IMR-90 (cell line): ENCODE data around the gene KLF11. TPM values are rescaled to one million over a fixed set of nuclear protein-coding genes. Genes with fewer than 3 reads are reported as not detected.
A peak's percentile ranks its signal among the peaks of the same experiment; 100 is the strongest.

Source experiments
- ATAC-seq: fragments of 200-7000 bp; cut with Tn5 transposase; 2 replicates; pipeline ENCODE4 v1.9.1; 2020; ENCODE audit warnings: low read depth, mild to moderate bottlenecking, moderate library complexity
- BruUV-seq: library from RNA; stranded (reverse); fragments of 400-500 nt; replicated peaks from 2 replicates; lab custom pipeline; 2021; lab: Mats Ljungman, UMichigan
- CTCF ChIA-PET: fragments of 300-600 bp; formaldehyde crosslinking; extraction: SDS; loops from one replicate; lab custom pipeline; 2021; ENCODE audit warnings: antibody characterized with exemption; lab: Yijun Ruan, JAX
- POLR2A ChIA-PET: fragments of 300-600 bp; sonication (Branson Sonifier 250); formaldehyde crosslinking; loops from one replicate; lab custom pipeline; 2022; ENCODE audit warnings: antibody characterized with exemption; ENCODE audit not compliant: unreplicated experiment; lab: Charles Lee
- DNase-seq: peaks from one replicate; pipeline ENCODE4 v3.0.0; 2013
- H2AFZ ChIP-seq: replicated peaks from 2 replicates; pipeline ENCODE3; 2013; ENCODE audit warnings: low read length, mild to moderate bottlenecking; ENCODE audit not compliant: poor library complexity
- H2AK5ac ChIP-seq: 2 replicates; pipeline ENCODE4 v1.6.1; 2013; ENCODE audit warnings: low read depth, low read length, inconsistent platforms
- H2AK9ac ChIP-seq: replicated peaks from 2 replicates; pipeline ENCODE3; 2013; ENCODE audit warnings: mild to moderate bottlenecking, low read depth, low read length, moderate library complexity; ENCODE audit not compliant: poor library complexity
- H2BK120ac ChIP-seq: 2 replicates; pipeline ENCODE4 v1.6.1; 2013; ENCODE audit warnings: low read depth, low read length, inconsistent platforms
- H2BK15ac ChIP-seq: 3 replicates; pipeline ENCODE4 v1.6.1; 2013; ENCODE audit warnings: low read depth, low read length, inconsistent platforms
- H2BK20ac ChIP-seq: 2 replicates; pipeline ENCODE4 v1.6.1; 2013; ENCODE audit warnings: low read depth, mild to moderate bottlenecking, inconsistent platforms, low read length, moderate library complexity
- H2BK5ac ChIP-seq: 2 replicates; pipeline ENCODE4 v1.6.1; 2013; ENCODE audit warnings: mild to moderate bottlenecking, low read depth, low read length, inconsistent platforms; ENCODE audit not compliant: poor library complexity, severe bottlenecking
- H3K14ac ChIP-seq: replicated peaks from 2 replicates; pipeline ENCODE4 v1.6.1; 2013; ENCODE audit warnings: low read depth, low read length, inconsistent platforms
- H3K18ac ChIP-seq: 2 replicates; pipeline ENCODE4 v1.6.1; 2013; ENCODE audit warnings: low read depth, low read length, control low read depth
- H3K23ac ChIP-seq: 2 replicates; pipeline ENCODE4 v1.6.1; 2013; ENCODE audit warnings: low read depth, low read length, inconsistent platforms
- H3K27ac ChIP-seq: 2 replicates; pipeline ENCODE4 v1.5.1; 2013; ENCODE audit warnings: mild to moderate bottlenecking, control low read depth, low read length; ENCODE audit not compliant: insufficient read depth
- H3K27me3 ChIP-seq: 2 replicates; pipeline ENCODE4 v1.6.1; 2013; ENCODE audit warnings: low read length; ENCODE audit not compliant: control insufficient read depth, insufficient read depth
- H3K36me3 ChIP-seq: 2 replicates; pipeline ENCODE4 v1.6.1; 2013; ENCODE audit warnings: low read length, mixed read lengths; ENCODE audit not compliant: control insufficient read depth, insufficient read depth
- H3K4ac ChIP-seq: 2 replicates; pipeline ENCODE4 v1.6.1; 2013; ENCODE audit warnings: low read depth, low read length, inconsistent platforms
- H3K4me1 ChIP-seq: 2 replicates; pipeline ENCODE4 v1.6.1; 2013; ENCODE audit warnings: low read length, mixed read lengths; ENCODE audit not compliant: control insufficient read depth, insufficient read depth
- H3K4me2 ChIP-seq: 2 replicates; pipeline ENCODE4 v1.6.1; 2013; ENCODE audit warnings: low read depth, mild to moderate bottlenecking, control low read depth, low read length, moderate library complexity
- H3K4me3 ChIP-seq: 2 replicates; pipeline ENCODE4 v1.5.1; 2013; ENCODE audit warnings: low read depth, mild to moderate bottlenecking, control low read depth, low read length, moderate library complexity; ENCODE audit not compliant: insufficient read depth
- H3K56ac ChIP-seq: 2 replicates; pipeline ENCODE4 v1.6.1; 2013; ENCODE audit warnings: low read length, inconsistent platforms; ENCODE audit not compliant: insufficient read depth; ENCODE audit errors: extremely low read depth
- H3K79me1 ChIP-seq, 2 experiments: 2 replicates each; pipeline ENCODE4 v1.6.1; 2013; ENCODE audit warnings: low read length in 2 of 2, inconsistent platforms in 1 of 2, low read depth in 1 of 2
- H3K9ac ChIP-seq: 2 replicates; pipeline ENCODE4 v1.6.1; 2013; ENCODE audit warnings: low read depth, low read length, control low read depth
- H3K9me1 ChIP-seq: 2 replicates; pipeline ENCODE4 v1.6.1; 2013; ENCODE audit warnings: low read length, inconsistent platforms; ENCODE audit not compliant: insufficient read depth
- H3K9me3 ChIP-seq: 2 replicates; pipeline ENCODE4 v1.6.1; 2013; ENCODE audit warnings: low read length; ENCODE audit not compliant: control insufficient read depth, insufficient read depth
- H4K20me1 ChIP-seq: 2 replicates; pipeline ENCODE4 v1.6.1; 2013; ENCODE audit warnings: low read length, inconsistent platforms; ENCODE audit not compliant: insufficient read depth
- H4K5ac ChIP-seq: 2 replicates; pipeline ENCODE4 v1.6.1; 2013; ENCODE audit warnings: mild to moderate bottlenecking, low read depth, low read length, control low read depth
- H4K8ac ChIP-seq, 2 experiments: 2 replicates each; pipeline ENCODE4 v1.6.1; 2013; ENCODE audit warnings: low read depth in 2 of 2, low read length in 2 of 2, control low read depth in 1 of 2, inconsistent platforms in 1 of 2
- H4K91ac ChIP-seq: 2 replicates; pipeline ENCODE4 v1.6.1; 2013; ENCODE audit warnings: low read depth, low read length, inconsistent platforms; ENCODE audit not compliant: insufficient read depth
- BHLHE40 ChIP-seq: fragments of 150-350 bp; IDR thresholded peaks from 2 replicates; pipeline ENCODE4 v1.6.1; 2016; ENCODE audit warnings: mild to moderate bottlenecking, low read depth, low read length
- CEBPB ChIP-seq: IDR thresholded peaks from 2 replicates; pipeline ENCODE4 v1.6.1; 2012; ENCODE audit warnings: low read depth, low read length, improper control_type of control experiment
- CHD1 ChIP-seq: IDR thresholded peaks from 2 replicates; pipeline ENCODE4 v1.6.1; 2012; ENCODE audit warnings: low read depth, low read length, improper control_type of control experiment
- FOS ChIP-seq: fragments of 150-350 bp; IDR thresholded peaks from 2 replicates; pipeline ENCODE4 v1.6.1; 2016; ENCODE audit warnings: low read depth, low read length
- MAFK ChIP-seq: IDR thresholded peaks from 2 replicates; pipeline ENCODE4 v1.6.1; 2012; ENCODE audit warnings: low read depth, low read length, improper control_type of control experiment
- MAZ ChIP-seq: IDR thresholded peaks from 2 replicates; pipeline ENCODE4 v1.6.1; 2012; ENCODE audit warnings: low read depth, mild to moderate bottlenecking, low read length, improper control_type of control experiment, moderate library complexity, borderline replicate concordance
- MXI1 ChIP-seq: IDR thresholded peaks from 2 replicates; pipeline ENCODE4 v1.6.1; 2012; ENCODE audit warnings: low read depth, mild to moderate bottlenecking, low read length, moderate library complexity, borderline replicate concordance
- NFE2L2 ChIP-seq: fragments of 150-350 bp; IDR thresholded peaks from 2 replicates; pipeline ENCODE4 v1.6.1; 2016; ENCODE audit warnings: low read depth, mild to moderate bottlenecking, low read length
- RCOR1 ChIP-seq: IDR thresholded peaks from 2 replicates; pipeline ENCODE4 v1.6.1; 2012; ENCODE audit warnings: mild to moderate bottlenecking, low read length, improper control_type of control experiment; ENCODE audit not compliant: insufficient replicate concordance
- RFX5 ChIP-seq: IDR thresholded peaks from 2 replicates; pipeline ENCODE4 v1.8.0; 2012; ENCODE audit warnings: low read depth, mild to moderate bottlenecking, low read length, moderate library complexity
- SMC3 ChIP-seq: fragments of 150-350 bp; IDR thresholded peaks from 2 replicates; pipeline ENCODE4 v1.6.1; 2016; ENCODE audit warnings: low read depth, mild to moderate bottlenecking, antibody characterized with exemption, low read length, moderate library complexity
- WGBS, 2 experiments: methylation state at CpG; one replicate each; pipeline versions ENCODE4 v1.1.5 to v1.1.7; 2013; ENCODE audit warnings: missing lambda C conversion rate in 2 of 2; ENCODE audit not compliant: insufficient read length in 1 of 2; ENCODE audit errors: extremely low coverage in 2 of 2; 5-methylcytosine and 5-hydroxymethylcytosine counted together
- dilution Hi-C: fragments of 300-500 bp; cut with HindIII; formaldehyde crosslinking; loops from one replicate; pipeline ENCODE4 v1.14.3; 2018; ENCODE audit warnings: low sequenced_read_pairs; ENCODE audit not compliant: unreplicated experiment
- in situ Hi-C: fragments of 300-500 bp; cut with MboI; formaldehyde crosslinking; loops from 3 replicates; pipeline ENCODE4 v1.14.3; 2019; ENCODE audit warnings: low sequenced_read_pairs, inconsistent platforms, mixed read lengths
- intact Hi-C: fragments of 100-400 bp; cut with micrococcal nuclease; formaldehyde crosslinking; loops from 2 replicates; pipeline ENCODE4 v1.10.0; 2022
- polyA plus RNA-seq, 3 experiments: library from polyadenylated mRNA; depleted of rRNA; stranded (reverse); fragments of >200 nt; gene quantifications; 2 replicates each; pipeline ENCODE4 v1.2.3, GENCODE V29; 2012; ENCODE audit warnings: low replicate concordance in 1 of 3
- total RNA-seq: library from RNA; depleted of rRNA; stranded (reverse); fragments of >200 nt; gene quantifications from 2 replicates; pipeline ENCODE4 v1.2.3, GENCODE V29; 2012
- TF ChIP-seq, protein P1 (sequence below): fragments of 150-350 bp; IDR thresholded peaks from 2 replicates; pipeline ENCODE4 v1.6.1; 2017; ENCODE audit warnings: mild to moderate bottlenecking, antibody characterized with exemption, low read length, low read depth
- TF ChIP-seq, protein P2 (sequence below): fragments of 150-350 bp; IDR thresholded peaks from 2 replicates; pipeline ENCODE4 v1.6.1; 2016; ENCODE audit warnings: low read depth, mild to moderate bottlenecking, low read length, moderate library complexity, borderline replicate concordance
- TF ChIP-seq, protein P3 (sequence below): conservative IDR thresholded peaks from 2 replicates; pipeline ENCODE4 v1.5.1; 2012; ENCODE audit warnings: mild to moderate bottlenecking, low read depth, low read length, improper control_type of control experiment

KLF11 gene
- total and polyA plus RNA-seq, 2 of the 4 experiments (the other 2 are of a cell fraction) = 2.0 to 2.4 TPM

DNA sequence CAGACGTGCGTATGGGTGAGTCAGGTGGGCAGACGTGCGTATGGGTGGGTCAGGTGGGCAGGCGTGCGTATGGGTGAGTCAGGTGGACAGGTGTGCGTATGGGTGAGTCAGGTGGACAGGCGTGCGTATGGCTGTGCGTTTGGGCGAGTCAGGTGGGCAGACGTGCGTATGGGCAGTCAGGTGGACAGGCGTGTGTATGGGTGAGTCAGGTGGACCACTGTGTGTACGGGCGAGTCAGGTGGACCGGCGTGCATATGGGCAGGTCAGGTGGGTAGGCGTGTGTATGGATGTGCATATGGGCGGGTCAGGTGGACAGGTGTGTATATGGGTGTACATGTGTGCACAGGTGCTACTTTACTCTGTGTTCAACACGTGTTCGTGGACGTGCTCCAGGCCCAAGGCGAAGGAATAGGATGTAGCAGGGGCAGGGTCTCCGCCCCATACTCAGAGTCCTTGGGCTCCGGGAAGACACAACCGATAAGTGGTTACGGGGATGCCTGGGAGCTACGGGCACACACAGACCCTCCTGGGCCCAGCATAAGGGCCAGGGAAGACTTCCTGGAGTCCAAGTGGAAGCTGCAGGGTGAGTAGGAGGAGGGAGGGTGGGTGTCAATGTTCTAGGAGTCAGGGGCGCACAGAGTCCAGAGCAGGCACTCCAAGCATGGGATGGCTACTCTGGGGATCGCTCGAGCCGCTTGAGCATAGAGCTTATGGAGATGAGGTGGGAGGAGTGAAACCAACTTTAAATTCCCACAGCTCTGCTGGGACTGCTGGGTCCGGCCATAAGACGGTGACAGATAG is 27.1 kb upstream of the KLF11 start:
- POLR2A ChIA-PET = no interaction called here
- no peak for TF ChIP-seq RCOR1
- TF ChIP-seq, protein P1, sequence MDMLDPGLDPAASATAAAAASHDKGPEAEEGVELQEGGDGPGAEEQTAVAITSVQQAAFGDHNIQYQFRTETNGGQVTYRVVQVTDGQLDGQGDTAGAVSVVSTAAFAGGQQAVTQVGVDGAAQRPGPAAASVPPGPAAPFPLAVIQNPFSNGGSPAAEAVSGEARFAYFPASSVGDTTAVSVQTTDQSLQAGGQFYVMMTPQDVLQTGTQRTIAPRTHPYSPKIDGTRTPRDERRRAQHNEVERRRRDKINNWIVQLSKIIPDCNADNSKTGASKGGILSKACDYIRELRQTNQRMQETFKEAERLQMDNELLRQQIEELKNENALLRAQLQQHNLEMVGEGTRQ = no peak
- no peak for TF ChIP-seq CHD1
- no peak for TF ChIP-seq MAZ
- TF ChIP-seq, protein P2, sequence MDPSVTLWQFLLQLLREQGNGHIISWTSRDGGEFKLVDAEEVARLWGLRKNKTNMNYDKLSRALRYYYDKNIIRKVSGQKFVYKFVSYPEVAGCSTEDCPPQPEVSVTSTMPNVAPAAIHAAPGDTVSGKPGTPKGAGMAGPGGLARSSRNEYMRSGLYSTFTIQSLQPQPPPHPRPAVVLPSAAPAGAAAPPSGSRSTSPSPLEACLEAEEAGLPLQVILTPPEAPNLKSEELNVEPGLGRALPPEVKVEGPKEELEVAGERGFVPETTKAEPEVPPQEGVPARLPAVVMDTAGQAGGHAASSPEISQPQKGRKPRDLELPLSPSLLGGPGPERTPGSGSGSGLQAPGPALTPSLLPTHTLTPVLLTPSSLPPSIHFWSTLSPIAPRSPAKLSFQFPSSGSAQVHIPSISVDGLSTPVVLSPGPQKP = no peak
- no peak for TF ChIP-seq CEBPB
- no peak for TF ChIP-seq SMC3
- TF ChIP-seq RFX5 = no peak
- TF ChIP-seq MAFK = no peak
- TF ChIP-seq, protein P3, sequence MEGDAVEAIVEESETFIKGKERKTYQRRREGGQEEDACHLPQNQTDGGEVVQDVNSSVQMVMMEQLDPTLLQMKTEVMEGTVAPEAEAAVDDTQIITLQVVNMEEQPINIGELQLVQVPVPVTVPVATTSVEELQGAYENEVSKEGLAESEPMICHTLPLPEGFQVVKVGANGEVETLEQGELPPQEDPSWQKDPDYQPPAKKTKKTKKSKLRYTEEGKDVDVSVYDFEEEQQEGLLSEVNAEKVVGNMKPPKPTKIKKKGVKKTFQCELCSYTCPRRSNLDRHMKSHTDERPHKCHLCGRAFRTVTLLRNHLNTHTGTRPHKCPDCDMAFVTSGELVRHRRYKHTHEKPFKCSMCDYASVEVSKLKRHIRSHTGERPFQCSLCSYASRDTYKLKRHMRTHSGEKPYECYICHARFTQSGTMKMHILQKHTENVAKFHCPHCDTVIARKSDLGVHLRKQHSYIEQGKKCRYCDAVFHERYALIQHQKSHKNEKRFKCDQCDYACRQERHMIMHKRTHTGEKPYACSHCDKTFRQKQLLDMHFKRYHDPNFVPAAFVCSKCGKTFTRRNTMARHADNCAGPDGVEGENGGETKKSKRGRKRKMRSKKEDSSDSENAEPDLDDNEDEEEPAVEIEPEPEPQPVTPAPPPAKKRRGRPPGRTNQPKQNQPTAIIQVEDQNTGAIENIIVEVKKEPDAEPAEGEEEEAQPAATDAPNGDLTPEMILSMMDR = no peak
- TF ChIP-seq FOS = no peak
- no peak for TF ChIP-seq NFE2L2
- no peak for TF ChIP-seq BHLHE40
- TF ChIP-seq MXI1 = no peak

More for the DNA sequence above, 27.1 kb upstream of the KLF11 start:
- Histone ChIP-seq H2BK15ac (no peak overlapping the region), H2AK5ac (0 out of 2 replicates have a peak overlapping the region, but pooled peaks have one; percentile 39), H3K23ac (no peak overlapping the region), H3K27ac (no peak overlapping the region), H3K4me3 (no peak overlapping the region), H2AFZ (no peak overlapping the region), H3K56ac (no peak overlapping the region), H3K9me1 (0 out of 2 replicates have a peak, but pooled peaks cover 6% of the 10 kb centered on the region), H3K27me3 (peaks cover 5% of the 10 kb centered on the region; the same call in 1 of the 2 replicates), H2BK120ac (no peak overlapping the region), H3K79me1 (no peaks in the 10 kb centered on the region), H3K4me2 (no peak overlapping the region), H4K91ac (no peak overlapping the region), H2BK5ac (no peak overlapping the region), H3K9ac (no peak overlapping the region), H4K5ac (no peak overlapping the region), H4K20me1 (no peaks in the 10 kb centered on the region), H4K8ac (no peak overlapping the region), H3K36me3 (no peaks in the 10 kb centered on the region), H3K9me3 (peaks cover 5% of the 10 kb centered on the region), H3K14ac (no peak overlapping the region), H3K4me1 (peaks cover 2% of the 10 kb centered on the region; the same call in 1 of the 2 replicates), H2AK9ac (no peak overlapping the region), H3K4ac (no peak overlapping the region), H3K18ac (no peak overlapping the region), H2BK20ac (no peak overlapping the region)
- DNase-seq = no peak
- intact Hi-C loops (no loop called here), dilution Hi-C loops (no loop called here), in situ Hi-C loops (no loop called here)
- WGBS, 2 experiments = 95% methylated on average over 20 of the region's 35 CpGs; no CpG with 5 or more reads in 1 of the 2 experiments
- BruUV-seq = no TSS peak
- CTCF ChIA-PET = no interaction called here
- ATAC-seq = no peak
